GM18873 (cell line): Measurements from ENCODE around the gene ASIC2.
"Not testable (repeated sequence)": the region's sequence is repeated elsewhere in the genome, so short reads cannot be mapped to it uniquely, and the experiment has no call there.

Experiments
- ATAC-seq: cut with Tn5 transposase; IDR thresholded peaks from one replicate; pipeline ENCODE4 v1.9.1; 2021; ENCODE audit warnings: mild to moderate bottlenecking, moderate library complexity, moderate number of reproducible peaks; ENCODE audit not compliant: unreplicated experiment, low FRiP score

The ASIC2 gene

GRCh38 chr17:32998111-32998886 is 294.8 kb downstream of the ASIC2 start:
- ATAC-seq = no peak

GRCh38 chr17:32995416-32996045 is 297.6 kb downstream of the ASIC2 start:
- ATAC-seq = no peak

- ATAC-seq = no peak
These were observed 299.1 kb downstream of the ASIC2 start for GRCh38 chr17:32993977-32994376.

- no peak for ATAC-seq
These were observed 300.6 kb downstream of the ASIC2 start for GRCh38 chr17:32992321-32993033.

- no peak for ATAC-seq
These were observed 304.5 kb downstream of the ASIC2 start for GRCh38 chr17:32988481-32989101.

GRCh38 chr17:32987868-32988267 is 305.2 kb downstream of the ASIC2 start:
- ATAC-seq = not testable (repeated sequence)

GRCh38 chr17:32987453-32987805 is 305.7 kb downstream of the ASIC2 start:
- not testable (repeated sequence) for ATAC-seq

- ATAC-seq = no peak
These were observed 307.9 kb downstream of the ASIC2 start for GRCh38 chr17:32985050-32985756.

GRCh38 chr17:32981611-32982010 is 311.5 kb downstream of the ASIC2 start:
- ATAC-seq = not testable (repeated sequence)

- ATAC-seq = no peak
These were observed 312.9 kb downstream of the ASIC2 start for GRCh38 chr17:32980230-32980629.

GRCh38 chr17:32976605-32977004 is 316.5 kb downstream of the ASIC2 start:
- no peak for ATAC-seq

GRCh38 chr17:32976131-32976530 is 317.0 kb downstream of the ASIC2 start:
- no peak for ATAC-seq

- ATAC-seq = no peak
These were observed 321.9 kb downstream of the ASIC2 start for GRCh38 chr17:32971171-32971570.

GRCh38 chr17:32970281-32970680 is 322.8 kb downstream of the ASIC2 start:
- ATAC-seq = no peak

- not testable (repeated sequence) for ATAC-seq
These were observed 323.9 kb downstream of the ASIC2 start for GRCh38 chr17:32969231-32969630.

- ATAC-seq = no peak
These were observed 328.6 kb downstream of the ASIC2 start for GRCh38 chr17:32964541-32964940.
